Measurements from ENCODE around the gene KIFAP3. TPM values are rescaled to one million over a fixed set of nuclear protein-coding genes. Genes with fewer than 3 reads are reported as not detected.

Gene KIFAP3
- total RNA-seq, 1 experiment from 2014 or later: 20.0 TPM

- H3K9me3 ChIP-seq (ENCODE audit: control insufficient read depth, insufficient read depth, low read depth, low read length): no peaks in the 10 kb centered on the region
- ChIA-PET POLR2A (no interaction called here), CTCF (no interaction called here)
- TF ChIP-seq TCF7L2 (IDR thresholded peaks at IDR 0.05; ENCODE audit: low read depth, low read length) (no peak), SIN3A (IDR thresholded peaks at IDR 0.05; ENCODE audit: borderline replicate concordance, insufficient read depth, low read depth, low read length) (no peak), POLR2AphosphoS5 (IDR thresholded peaks at IDR 0.05; ENCODE audit: low read depth, low read length) (no peak), REST (IDR thresholded peaks at IDR 0.05; ENCODE audit: insufficient read depth in 1 of 2, low read depth in 2 of 2, low read length in 1 of 2) (no peak)
- H3K4me1 ChIP-seq (ENCODE audit: control insufficient read depth, insufficient read depth, low read length): no peaks in the 10 kb centered on the region
- in situ Hi-C loops (cut with HindIII; ENCODE audit: low pct_unique_long_range_greater_than_20kb, low sequenced_read_pairs): no loop called here
- H3K27ac ChIP-seq (ENCODE audit: low read length): no peak overlapping the region
- H3K4me3 ChIP-seq (ENCODE audit: low read depth in 2 of 2, low read length in 2 of 2): no peak overlapping the region
- intact Hi-C loops (cut with micrococcal nuclease; ENCODE audit: unreplicated experiment): no loop called here
- no peak for DNase-seq (ENCODE audit: low read depth, low spot score)
- no peaks in the 10 kb centered on the region for H3K36me3 ChIP-seq (ENCODE audit: control insufficient read depth, insufficient read depth, low read length)
- no peaks in the 10 kb centered on the region for H3K27me3 ChIP-seq (ENCODE audit: control insufficient read depth, insufficient read depth, low read length)
- no TSS peak for BruUV-seq (replicated peaks)
- ATAC-seq: no peak
Measured at GRCh38 chr1:170044187-170044586, 30.3 kb downstream of the KIFAP3 start.

DNA sequence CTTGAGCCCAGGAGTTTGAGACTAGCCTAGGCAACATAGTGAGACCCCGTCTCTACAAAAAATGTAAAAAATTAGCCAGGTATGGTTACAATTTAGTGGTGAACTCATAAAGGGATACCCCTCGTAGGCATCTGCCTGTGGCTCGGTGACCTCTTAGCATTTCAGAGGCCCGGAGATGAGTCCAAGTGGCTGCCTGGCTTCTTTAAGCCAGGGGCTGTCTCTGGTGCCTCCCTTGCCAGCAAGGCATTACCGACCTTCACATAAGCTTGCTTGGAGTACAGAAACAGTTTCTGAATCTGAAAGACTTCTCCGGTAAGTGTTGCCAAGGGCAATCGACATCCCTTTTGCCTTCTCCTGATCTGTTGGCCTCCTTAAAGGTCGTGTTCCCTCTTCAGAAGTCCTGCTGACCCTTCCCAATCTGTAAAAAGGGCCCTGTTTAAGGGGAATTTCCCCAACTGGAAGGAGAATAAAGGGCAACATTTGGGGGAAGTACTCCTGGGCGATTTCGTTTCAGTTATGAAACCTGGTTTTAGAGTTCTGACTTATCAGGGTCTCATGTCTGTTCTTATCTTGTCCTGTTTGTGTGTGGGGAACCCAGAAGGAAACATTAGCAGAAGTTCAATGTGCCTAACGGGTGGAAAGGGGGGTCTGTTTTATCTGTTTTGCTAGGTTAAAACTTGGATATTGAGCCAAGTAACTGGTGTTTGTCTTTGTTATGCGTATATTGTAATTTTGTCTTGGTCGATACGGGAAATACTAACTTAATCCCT lies 32.9 kb downstream of the KIFAP3 start:
- Histone ChIP-seq H3K36me3 (ENCODE audit: control insufficient read depth, insufficient read depth, low read length) (no peaks in the 10 kb centered on the region), H3K4me1 (ENCODE audit: control insufficient read depth, insufficient read depth, low read length) (no peaks in the 10 kb centered on the region), H3K27ac (ENCODE audit: low read length) (no peak overlapping the region), H3K9me3 (ENCODE audit: control insufficient read depth, insufficient read depth, low read depth, low read length) (no peaks in the 10 kb centered on the region), H3K4me3 (ENCODE audit: low read depth in 2 of 2, low read length in 2 of 2) (no peak overlapping the region), H3K27me3 (ENCODE audit: control insufficient read depth, insufficient read depth, low read length) (no peaks in the 10 kb centered on the region)
- in situ Hi-C loops (cut with HindIII; ENCODE audit: low pct_unique_long_range_greater_than_20kb, low sequenced_read_pairs): no loop called here
- intact Hi-C loops (cut with micrococcal nuclease; ENCODE audit: unreplicated experiment): no loop called here
- ATAC-seq (no peak), DNase-seq (ENCODE audit: low read depth, low spot score) (no peak)
- TF ChIP-seq SIN3A (IDR thresholded peaks at IDR 0.05; ENCODE audit: borderline replicate concordance, insufficient read depth, low read depth, low read length): no peak
- TF ChIP-seq TCF7L2 (IDR thresholded peaks at IDR 0.05; ENCODE audit: low read depth, low read length): no peak
- TF ChIP-seq POLR2AphosphoS5 (IDR thresholded peaks at IDR 0.05; ENCODE audit: low read depth, low read length): no peak
- TF ChIP-seq CTCF (IDR thresholded peaks at IDR 0.05): no peak
- TF ChIP-seq REST (IDR thresholded peaks at IDR 0.05; ENCODE audit: insufficient read depth in 1 of 2, low read depth in 2 of 2, low read length in 1 of 2): no peak
- no TSS peak for BruUV-seq (replicated peaks)
- POLR2A ChIA-PET: no interaction called here
- CTCF ChIA-PET: no interaction called here
